Effector CD8-positive, alpha-beta T cell (primary cell): ENCODE measurements around the gene PCDHB14.
"Not testable (repeated sequence)": the region's sequence is repeated elsewhere in the genome, so short reads cannot be mapped to it uniquely, and the experiment has no call there.

Source experiments
- DNase-seq: peaks from one replicate; lab custom pipeline; 2025; lab: John Stamatoyannopoulos, UW

Gene PCDHB14

DNA sequence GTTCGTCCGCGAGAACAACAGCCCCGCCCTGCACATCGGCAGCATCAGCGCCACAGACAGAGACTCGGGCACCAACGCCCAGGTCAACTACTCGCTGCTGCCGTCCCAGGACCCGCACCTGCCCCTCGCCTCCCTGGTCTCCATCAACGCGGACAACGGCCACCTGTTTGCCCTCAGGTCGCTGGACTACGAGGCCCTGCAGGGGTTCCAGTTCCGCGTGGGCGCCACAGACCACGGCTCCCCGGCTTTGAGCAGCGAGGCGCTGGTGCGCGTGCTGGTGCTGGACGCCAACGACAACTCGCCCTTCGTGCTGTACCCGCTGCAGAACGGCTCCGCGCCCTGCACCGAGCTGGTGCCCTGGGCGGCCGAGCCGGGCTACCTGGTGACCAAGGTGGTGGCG is 12.9 kb upstream of the PCDHB14 start:
- DNase-seq: not testable (repeated sequence)

DNA sequence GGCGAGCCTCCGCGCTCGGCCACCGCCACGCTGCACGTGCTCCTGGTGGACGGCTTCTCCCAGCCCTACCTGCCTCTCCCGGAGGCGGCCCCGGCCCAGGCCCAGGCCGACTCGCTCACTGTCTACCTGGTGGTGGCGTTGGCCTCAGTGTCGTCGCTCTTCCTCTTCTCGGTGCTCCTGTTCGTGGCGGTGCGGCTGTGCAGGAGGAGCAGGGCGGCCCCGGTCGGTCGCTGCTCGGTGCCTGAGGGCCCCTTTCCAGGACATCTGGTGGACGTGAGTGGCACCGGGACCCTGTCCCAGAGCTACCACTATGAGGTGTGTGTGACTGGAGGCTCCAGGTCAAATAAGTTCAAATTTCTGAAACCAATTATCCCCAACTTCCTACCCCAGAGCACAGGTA is 12.3 kb upstream of the PCDHB14 start:
- not testable (repeated sequence) for DNase-seq

DNA sequence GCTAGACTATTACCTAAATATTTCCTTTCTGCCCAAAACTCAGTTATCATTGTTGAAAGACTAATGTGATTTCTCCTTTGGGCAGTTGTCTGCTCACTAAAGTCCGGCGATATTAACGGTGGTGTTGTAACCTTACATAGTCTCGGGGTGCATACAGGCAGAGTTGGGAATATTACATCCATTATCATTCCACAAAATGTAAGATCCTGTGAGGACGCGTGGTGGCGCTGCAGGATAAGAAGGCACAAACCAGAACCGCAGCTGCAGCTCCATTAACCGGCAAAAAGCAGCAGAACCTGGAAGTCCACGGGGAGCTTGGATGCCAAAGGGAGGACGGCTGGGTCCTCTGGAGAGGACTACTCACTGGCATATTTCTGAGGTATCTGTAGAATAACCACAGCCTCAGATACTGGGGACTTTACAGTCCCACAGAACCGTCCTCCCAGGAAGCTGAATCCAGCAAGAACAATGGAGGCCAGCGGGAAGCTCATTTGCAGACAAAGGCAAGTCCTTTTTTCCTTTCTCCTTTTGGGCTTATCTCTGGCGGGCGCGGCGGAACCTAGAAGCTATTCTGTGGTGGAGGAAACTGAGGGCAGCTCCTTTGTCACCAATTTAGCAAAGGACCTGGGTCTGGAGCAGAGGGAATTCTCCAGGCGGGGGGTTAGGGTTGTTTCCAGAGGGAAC is 9.3 kb upstream of the PCDHB14 start, which contains the start of gene PCDHB13:
TSS of gene PCDHB13 (plus strand) at position 264 of the 684 bp plus-strand sequence. CDS start at position 469, 205 bp downstream.
- not testable (repeated sequence) for DNase-seq

DNA sequence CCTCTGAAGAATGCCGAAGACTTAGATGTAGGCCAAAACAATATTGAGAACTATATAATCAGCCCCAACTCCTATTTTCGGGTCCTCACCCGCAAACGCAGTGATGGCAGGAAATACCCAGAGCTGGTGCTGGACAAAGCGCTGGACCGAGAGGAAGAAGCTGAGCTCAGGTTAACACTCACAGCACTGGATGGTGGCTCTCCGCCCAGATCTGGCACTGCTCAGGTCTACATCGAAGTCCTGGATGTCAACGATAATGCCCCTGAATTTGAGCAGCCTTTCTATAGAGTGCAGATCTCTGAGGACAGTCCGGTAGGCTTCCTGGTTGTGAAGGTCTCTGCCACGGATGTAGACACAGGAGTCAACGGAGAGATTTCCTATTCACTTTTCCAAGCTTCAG is 8.6 kb upstream of the PCDHB14 start:
- not testable (repeated sequence) for DNase-seq

DNA sequence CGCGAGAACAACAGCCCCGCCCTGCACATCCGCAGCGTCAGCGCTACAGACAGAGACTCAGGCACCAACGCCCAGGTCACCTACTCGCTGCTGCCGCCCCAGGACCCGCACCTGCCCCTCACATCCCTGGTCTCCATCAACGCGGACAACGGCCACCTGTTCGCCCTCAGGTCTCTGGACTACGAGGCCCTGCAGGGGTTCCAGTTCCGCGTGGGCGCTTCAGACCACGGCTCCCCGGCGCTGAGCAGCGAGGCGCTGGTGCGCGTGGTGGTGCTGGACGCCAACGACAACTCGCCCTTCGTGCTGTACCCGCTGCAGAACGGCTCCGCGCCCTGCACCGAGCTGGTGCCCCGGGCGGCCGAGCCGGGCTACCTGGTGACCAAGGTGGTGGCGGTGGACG is 7.6 kb upstream of the PCDHB14 start:
- not testable (repeated sequence) for DNase-seq

DNA sequence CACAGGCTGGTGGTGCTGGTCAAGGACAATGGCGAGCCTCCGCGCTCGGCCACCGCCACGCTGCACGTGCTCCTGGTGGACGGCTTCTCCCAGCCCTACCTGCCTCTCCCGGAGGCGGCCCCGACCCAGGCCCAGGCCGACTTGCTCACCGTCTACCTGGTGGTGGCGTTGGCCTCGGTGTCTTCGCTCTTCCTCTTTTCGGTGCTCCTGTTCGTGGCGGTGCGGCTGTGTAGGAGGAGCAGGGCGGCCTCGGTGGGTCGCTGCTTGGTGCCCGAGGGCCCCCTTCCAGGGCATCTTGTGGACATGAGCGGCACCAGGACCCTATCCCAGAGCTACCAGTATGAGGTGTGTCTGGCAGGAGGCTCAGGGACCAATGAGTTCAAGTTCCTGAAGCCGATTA is 7.1 kb upstream of the PCDHB14 start:
- not testable (repeated sequence) for DNase-seq

DNA sequence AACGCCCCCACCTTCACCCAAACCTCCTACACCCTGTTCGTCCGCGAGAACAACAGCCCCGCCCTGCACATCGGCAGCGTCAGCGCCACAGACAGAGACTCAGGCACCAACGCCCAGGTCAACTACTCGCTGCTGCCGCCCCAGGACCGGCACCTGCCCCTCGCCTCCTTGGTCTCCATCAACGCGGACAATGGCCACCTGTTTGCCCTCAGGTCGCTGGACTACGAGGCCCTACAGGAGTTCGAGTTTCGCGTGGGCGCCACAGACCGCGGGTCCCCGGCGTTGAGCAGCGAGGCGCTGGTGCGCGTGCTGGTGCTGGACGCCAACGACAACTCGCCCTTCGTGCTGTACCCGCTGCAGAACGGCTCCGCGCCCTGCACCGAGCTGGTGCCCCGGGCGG is 1.7 kb downstream of the PCDHB14 start:
- DNase-seq: not testable (repeated sequence)

DNA sequence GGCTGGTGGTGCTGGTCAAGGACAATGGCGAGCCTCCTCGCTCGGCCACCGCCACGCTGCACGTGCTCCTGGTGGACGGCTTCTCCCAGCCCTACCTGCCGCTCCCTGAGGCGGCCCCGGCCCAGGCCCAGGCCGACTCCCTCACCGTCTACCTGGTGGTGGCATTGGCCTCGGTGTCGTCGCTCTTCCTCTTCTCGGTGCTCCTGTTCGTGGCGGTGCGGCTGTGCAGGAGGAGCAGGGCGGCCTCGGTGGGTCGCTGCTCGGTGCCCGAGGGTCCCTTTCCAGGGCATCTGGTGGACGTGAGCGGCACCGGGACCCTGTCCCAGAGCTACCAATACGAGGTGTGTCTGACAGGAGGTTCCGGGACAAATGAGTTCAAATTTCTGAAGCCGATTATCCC is 2.3 kb downstream of the PCDHB14 start:
- not testable (repeated sequence) for DNase-seq

DNA sequence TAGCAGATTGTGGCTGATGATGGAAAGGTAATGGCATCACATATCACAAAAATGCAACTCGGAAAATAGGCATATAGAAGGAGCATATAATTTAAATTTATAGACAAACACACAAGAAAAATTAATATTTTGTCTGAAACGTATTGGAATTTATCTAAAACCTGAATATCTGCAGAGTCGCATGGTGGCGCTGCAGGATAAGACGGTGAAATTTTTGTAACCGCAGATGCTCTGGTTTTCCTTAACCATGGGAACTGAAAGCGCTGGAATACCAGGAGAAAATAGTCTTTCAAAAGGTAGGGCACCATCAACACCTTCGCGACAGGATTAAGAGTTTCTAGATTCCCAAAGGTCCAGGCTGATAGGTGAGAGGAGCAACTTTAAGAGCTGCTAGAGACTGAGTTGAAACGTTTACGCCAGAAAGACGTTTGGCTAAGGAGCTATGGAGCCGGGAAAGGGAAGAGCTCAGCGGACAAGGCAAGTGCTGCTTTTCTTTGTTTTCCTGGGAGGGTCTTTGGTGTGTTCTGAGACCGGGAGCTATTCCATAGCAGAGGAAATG is 11.0 kb downstream of the PCDHB14 start:
- DNase-seq: no peak

DNA sequence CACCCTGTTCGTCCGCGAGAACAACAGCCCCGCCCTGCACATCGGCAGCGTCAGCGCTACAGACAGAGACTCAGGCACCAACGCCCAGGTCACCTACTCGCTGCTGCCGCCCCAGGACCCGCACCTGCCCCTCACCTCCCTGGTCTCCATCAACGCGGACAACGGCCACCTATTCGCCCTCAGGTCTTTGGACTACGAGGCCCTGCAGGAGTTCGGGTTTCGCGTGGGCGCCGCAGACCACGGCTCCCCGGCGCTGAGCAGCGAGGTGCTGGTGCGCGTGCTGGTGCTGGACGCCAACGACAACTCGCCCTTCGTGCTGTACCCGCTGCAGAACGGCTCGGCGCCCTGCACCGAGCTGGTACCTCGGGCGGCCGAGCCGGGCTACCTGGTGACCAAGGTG is 12.8 kb downstream of the PCDHB14 start:
- DNase-seq: not testable (repeated sequence)

DNA sequence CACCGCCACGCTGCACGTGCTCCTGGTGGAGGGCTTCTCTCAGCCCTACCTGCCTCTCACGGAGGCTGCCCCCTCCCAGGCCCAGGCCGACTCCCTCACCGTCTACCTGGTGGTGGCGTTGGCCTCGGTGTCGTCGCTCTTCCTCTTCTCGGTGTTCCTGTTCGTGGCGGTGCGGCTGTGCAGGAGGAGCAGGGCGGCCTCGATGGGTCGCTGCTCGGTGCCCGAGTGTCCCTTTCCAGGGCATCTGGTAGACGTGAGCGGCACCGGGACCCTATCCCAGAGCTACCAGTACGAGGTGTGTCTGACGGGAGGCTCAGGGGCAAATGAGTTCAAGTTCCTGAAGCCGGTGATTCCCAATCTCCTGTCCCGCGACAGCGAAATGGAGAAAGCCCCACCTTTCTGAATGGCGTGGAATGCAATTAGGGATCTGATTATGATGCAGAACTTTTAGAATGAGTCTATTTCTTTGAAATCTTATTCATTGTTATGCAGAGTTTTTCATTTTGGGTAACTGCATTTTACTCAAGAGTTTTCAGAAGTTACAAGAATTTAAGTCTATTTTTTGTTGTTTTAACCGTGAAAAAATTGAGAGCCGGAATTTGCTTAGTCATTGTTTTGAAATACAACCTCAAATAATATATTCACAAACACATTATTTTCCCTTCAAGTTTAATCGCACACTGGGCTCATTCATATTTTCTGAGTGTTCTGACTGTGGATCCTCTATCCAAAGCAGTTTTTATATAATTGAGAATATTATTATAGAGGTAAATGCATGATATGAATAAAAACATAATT is 13.6 kb downstream of the PCDHB14 start:
- DNase-seq: no peak

DNA sequence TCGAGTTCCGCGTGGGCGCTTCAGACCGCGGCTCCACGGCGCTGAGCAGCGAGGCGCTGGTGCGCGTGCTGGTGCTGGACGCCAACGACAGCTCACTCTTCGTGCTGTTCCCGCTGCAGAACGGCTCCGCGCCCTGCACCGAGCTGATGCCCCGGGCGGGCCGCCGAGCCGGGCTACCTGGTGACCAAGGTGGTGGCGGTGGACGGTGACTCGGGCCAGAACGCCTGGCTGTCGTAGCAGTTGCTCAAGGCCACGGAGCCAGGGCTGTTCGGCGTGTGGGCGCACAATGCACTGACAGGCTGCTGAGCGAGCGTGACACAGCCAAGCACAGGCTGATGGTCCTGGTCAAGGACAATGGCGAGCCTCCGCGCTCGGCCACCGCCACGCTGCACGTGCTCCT is 18.4 kb downstream of the PCDHB14 start:
- no peak for DNase-seq

DNA sequence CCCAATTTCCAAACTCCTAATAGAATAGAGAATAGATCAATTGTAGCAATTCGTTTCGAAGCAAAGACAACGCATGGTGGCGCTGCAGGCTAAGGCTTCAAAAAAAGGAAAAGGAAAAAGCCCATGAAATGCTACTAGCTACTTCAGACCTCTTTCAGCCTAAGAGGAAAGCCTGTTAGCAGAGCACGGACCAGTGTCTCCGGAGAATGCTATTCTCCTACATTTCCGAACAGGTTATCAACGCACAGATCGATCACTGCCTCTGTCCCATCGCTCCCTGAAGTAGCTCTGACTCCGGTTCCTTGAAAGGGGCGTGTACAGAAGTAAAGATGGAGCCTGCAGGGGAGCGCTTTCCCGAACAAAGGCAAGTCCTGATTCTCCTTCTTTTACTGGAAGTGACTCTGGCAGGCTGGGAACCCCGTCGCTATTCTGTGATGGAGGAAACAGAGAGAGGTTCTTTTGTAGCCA is 22.1 kb downstream of the PCDHB14 start, which contains the start of gene PCDHB15:
TSS of gene PCDHB15 (plus strand) at position 146 of the 468 bp plus-strand sequence. CDS start at position 330, 184 bp downstream.
- DNase-seq: no peak

DNA sequence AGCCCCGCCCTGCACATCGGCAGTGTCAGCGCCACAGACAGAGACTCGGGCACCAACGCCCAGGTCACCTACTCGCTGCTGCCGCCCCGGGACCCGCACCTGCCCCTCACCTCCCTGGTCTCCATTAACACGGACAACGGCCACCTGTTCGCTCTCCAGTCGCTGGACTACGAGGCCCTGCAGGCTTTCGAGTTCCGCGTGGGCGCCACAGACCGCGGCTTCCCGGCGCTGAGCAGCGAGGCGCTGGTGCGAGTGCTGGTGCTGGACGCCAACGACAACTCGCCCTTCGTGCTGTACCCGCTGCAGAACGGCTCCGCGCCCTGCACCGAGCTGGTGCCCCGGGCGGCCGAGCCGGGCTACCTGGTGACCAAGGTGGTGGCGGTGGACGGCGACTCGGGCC is 23.8 kb downstream of the PCDHB14 start:
- DNase-seq: not testable (repeated sequence)

DNA sequence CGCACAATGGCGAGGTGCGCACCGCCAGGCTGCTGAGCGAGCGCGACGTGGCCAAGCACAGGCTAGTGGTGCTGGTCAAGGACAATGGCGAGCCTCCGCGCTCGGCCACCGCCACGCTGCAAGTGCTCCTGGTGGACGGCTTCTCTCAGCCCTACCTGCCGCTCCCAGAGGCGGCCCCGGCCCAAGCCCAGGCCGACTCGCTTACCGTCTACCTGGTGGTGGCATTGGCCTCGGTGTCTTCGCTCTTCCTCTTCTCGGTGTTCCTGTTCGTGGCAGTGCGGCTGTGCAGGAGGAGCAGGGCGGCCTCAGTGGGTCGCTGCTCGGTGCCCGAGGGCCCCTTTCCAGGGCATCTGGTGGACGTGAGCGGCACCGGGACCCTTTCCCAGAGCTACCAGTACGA is 24.3 kb downstream of the PCDHB14 start:
- not testable (repeated sequence) for DNase-seq

DNA sequence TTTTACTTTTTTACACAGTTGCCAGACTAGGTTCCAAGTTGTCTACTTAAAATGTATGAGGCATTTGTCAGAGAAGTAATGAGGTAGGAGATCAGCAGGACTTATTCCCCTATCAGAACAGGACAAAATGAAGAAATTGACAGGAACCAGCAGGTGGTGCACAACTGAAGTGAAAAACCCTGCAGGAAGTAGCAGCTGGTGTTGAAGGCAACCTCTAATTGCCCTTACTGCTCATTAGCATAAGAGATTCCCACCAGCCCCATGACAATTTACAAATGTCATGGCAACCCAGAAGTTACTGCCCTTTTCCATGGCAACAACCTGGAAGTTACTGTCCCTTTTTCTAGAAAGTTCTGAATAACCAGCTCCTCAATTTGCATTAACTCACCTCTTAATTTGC is 27.4 kb downstream of the PCDHB14 start:
- no peak for DNase-seq

DNA sequence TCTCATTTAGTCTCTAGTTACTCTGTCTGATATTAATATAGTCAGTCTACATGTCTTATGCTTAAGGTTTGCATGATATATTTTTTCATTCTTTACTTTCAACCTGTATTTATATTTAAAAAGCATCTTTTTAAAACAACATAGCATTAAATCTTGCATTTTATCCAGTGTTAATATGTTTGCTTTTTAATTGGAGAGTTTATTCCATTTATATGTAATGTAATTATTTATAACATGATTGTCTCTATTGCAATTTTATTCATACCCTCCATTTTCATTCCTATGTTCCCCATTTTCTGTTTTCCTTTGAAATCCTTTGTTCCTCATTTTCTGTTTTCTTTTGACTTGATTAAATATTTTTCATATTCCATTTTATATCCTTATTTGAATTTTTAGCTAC is 35.3 kb downstream of the PCDHB14 start:
- no peak for DNase-seq

DNA sequence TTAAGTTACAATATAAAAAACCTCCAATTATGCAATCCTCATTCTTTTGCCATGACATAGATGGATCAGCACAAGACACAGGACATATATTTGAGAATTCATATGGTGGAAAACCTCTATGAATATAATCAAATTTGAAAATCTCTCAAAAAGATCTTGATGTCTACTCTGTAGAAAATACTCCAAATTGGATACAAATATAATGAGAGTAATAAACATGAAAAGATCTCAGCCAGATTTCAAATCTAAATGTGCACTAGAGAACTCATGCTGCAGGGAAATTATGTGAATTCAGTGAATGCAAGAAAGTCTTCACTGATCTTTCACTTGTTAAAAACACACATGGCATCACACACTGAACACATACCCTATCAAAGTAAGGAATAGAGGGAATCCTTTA is 35.8 kb downstream of the PCDHB14 start:
- no peak for DNase-seq

DNA sequence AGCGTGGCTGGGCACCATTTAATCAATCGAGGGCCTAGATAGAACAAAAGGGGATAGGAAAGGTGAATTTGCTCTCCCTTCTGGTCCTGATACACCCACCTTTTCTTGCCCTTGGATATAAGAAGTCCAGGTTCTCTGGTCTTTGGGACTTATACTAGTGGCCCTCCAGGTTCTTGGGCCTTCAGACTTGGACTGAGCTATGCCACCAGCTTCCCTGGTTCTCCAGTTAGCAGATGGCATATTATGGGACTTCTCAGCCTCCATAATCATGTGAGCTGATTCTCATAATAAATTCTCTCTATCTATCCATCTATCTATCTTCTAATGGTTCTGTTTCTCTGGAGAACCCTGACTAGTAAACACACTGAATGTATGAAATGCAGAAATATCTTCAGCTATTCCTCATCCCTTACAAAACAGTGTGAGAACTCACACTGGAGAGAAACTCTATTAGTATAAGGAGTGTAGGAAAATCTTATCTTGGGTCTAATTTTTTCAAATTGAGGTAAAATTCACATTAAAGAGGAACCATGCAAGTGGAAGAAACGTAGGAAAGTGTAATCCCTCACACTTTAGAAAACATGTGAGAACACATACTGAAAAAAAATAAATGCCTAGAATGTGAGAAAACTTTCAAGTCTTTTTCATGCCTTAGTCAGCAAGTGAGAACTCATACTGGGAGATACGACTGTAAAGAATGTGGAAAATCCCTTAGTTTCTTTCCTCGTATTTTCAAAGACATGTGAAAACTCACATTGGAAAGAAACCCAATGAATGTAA is 37.5 kb downstream of the PCDHB14 start:
- no peak for DNase-seq

DNA sequence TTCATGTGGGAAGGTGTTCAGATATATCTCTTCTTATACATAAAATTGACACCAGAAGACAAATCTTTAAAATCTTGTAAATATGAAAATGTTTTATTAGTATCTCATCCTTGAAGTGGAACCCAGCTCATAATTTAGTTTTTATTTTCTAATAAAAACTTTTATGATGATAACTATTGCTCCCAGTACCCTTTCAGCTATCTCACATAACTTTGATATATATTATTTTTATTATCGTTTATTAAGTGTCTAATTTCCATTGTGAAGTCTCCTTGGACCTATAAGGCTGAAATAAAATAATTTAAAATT is 38.0 kb downstream of the PCDHB14 start:
- no peak for DNase-seq

DNA sequence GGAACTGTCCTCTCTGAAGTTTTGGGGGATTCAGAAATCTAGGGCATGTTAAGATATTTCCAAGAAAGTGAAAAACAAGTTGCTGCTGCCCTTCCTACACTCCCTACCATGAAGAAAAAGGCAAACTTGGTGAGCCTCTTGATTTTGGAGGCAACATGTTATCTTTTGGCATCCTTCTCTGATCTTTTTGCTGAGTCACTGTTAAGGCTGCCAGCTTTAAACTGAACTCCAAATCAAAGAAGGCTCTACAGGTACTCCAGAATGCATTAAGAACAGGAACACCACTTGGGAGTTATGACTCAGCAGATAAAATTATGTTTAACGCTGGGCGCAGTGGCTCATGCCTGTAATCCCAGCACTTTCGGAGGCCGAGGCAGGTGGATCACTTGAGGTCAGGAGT is 46.1 kb downstream of the PCDHB14 start:
- DNase-seq: no peak

DNA sequence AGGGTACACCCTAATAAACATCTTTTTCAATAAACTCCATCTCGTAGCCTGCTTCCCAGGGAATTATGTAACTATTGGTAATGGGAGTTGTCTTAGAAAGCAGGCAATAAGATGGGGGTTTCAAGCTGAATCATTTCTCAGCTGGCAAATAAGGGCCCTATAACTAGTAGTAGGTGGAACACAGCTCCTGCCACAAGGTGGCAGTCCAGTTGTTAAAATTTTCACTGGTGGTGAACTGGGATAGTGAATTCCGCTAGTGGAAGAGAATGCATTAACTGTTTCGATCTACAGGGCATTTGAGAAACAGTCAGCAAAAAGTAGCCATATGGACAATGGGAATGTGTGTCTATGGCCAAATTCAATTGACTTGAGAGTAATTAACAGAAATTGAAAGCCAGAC is 49.8 kb downstream of the PCDHB14 start:
- no peak for DNase-seq
